Heart left ventricle (tissue), 16 donors: ENCODE results near the gene KCNMA1. TPM values are rescaled to one million over a fixed set of nuclear protein-coding genes. Genes with fewer than 3 reads are reported as not detected.

Experiments used
- ATAC-seq, 4 donors: fragments of 200-7000 bp; cut with Tn5 transposase; one replicate each; pipeline ENCODE4 v1.9.1; 2020 to 2022; ENCODE audit warnings: moderate library complexity in 4 of 4, mild to moderate bottlenecking in 3 of 4, moderate number of reproducible peaks in 1 of 4
- DNase-seq, 5 donors: peaks; one replicate each; pipeline ENCODE4 v3.0.0-alpha.2; 2020
- H3K27ac ChIP-seq, 12 donors: fragments of 200-600 bp; sonication (generic) in 4 of 12; one replicate each; pipeline versions ENCODE4 v1.5.0 to v1.8.0; 2016 to 2022; ENCODE audit warnings: mild to moderate bottlenecking in 2 of 12
- H3K27me3 ChIP-seq, 9 donors: fragments of 200-600 bp; sonication (generic) in 2 of 9; one replicate each; pipeline versions ENCODE4 v1.5.1 to v1.8.0; 2016 to 2022; ENCODE audit warnings: mild to moderate bottlenecking in 3 of 9
- H3K36me3 ChIP-seq, 9 donors: fragments of 200-600 bp; sonication (generic) in 2 of 9; one replicate each; pipeline versions ENCODE4 v1.5.0 to v1.8.0; 2018 to 2022; ENCODE audit warnings: mild to moderate bottlenecking in 2 of 9
- H3K4me1 ChIP-seq, 12 donors: fragments of 200-600 bp; sonication (generic) in 4 of 12; one replicate each; pipeline versions ENCODE4 v1.5.0 to v1.8.0; 2016 to 2022; ENCODE audit warnings: mild to moderate bottlenecking in 3 of 12
- H3K4me3 ChIP-seq, 12 donors: fragments of 200-600 bp; sonication (generic) in 4 of 12; one replicate each; pipeline versions ENCODE4 v1.5.0 to v1.8.0; 2017 to 2022; ENCODE audit warnings: mild to moderate bottlenecking in 9 of 12, moderate library complexity in 4 of 12
- H3K9me3 ChIP-seq, 12 donors: fragments of 200-600 bp; sonication (generic) in 4 of 12; one replicate each; pipeline versions ENCODE4 v1.5.0 to v1.8.0; 2016 to 2022; ENCODE audit warnings: mild to moderate bottlenecking in 1 of 12
- CTCF ChIP-seq, 12 donors: fragments of 200-600 bp; sonication (generic) in 4 of 12; IDR thresholded peaks; one replicate each; pipeline versions ENCODE4 v1.5.0 to v1.8.0; 2018 to 2022; ENCODE audit warnings: antibody characterized with exemption in 12 of 12, mild to moderate bottlenecking in 5 of 12
- POLR2A ChIP-seq, 2 donors: fragments of 450-650 bp; IDR thresholded peaks; one replicate each; pipeline ENCODE4 v1.6.1; 2017; ENCODE audit warnings: antibody characterized with exemption in 2 of 2, mild to moderate bottlenecking in 2 of 2, moderate library complexity in 2 of 2
- WGBS, 4 donors: extraction: QIAGEN DNeasy Blood & Tissue Kit in 2 of 4; methylation state at CpG; one replicate each; pipeline versions ENCODE4 v1.1.5 to v1.1.7; 2013 to 2018; 5-methylcytosine and 5-hydroxymethylcytosine counted together
- intact Hi-C, 10 donors: fragments of 100-400 bp; cut with DNase I; formaldehyde crosslinking; loops; one replicate each; pipeline versions ENCODE4 v1.11.1 to v1.14.2; 2022
- polyA plus RNA-seq, 2 donors: library from polyadenylated mRNA; stranded (reverse); fragments of 200-250 nt; gene quantifications; one replicate each; pipeline ENCODE4 v1.2.3, GENCODE V29; 2013
- total RNA-seq, 9 donors: library from RNA; depleted of rRNA in 2 of 9; stranded (reverse); fragments of >200 nt in 2 of 9; fragmentation: NEBNext Ultra II Directional in 3 of 9; extraction: Animal tissue kit (Norgen Biotek cat#: 25700) in 3 of 9; gene quantifications; one replicate each; pipeline versions ENCODE4 v1.1.0 to v1.2.4, GENCODE V29; 2016 to 2023
- donor health status: ischemic (EF 13 %, LVEDD 7.1; RV severe dilation, severe dysfunction).
- donor health status: healthy with polysubstance abuse.
- donor health status: DM: no; HTN: yes; CAD: no.
- donor health status: DM: no; HTN: no; CAD: no.
- donor health status: ischemic (EF 25% LVEDD 6.9; RV normal size, moderate dysfunction).
- donor health status: ischemic (EF 25% LVEDD 5.7; RV mildly dilated, moderate dysfunction).
- donor health status: healthy.
- donor health status: DM: yes; HTN: yes; CAD: no.
- donor health status: ischemic (EF 35%, LVEDD 5.7; RV mildly dilated, moderate dysfunction).
- donor health status: nonischemic (EF 11% LVEDD 7.7; RV severe dilation, severe dysfunction).
- donor health status: DM: yes; HTN: yes; CAD: no.
- donor health status: PGD.
- donor health status: ischemic (EF 29% LVEDD 5.4; RV normal size, mild dysfunction).
- donor health status: nonischemic (EF 23%, LVEDD 6.1; RV moderate dilation, normal function).

KCNMA1 gene
- total and polyA plus RNA-seq, 11 donors, result 0.39 to 8.7 (median 1.7) TPM

GRCh38 chr10:76920581-76920980, 717.0 kb downstream of the KCNMA1 start:
- H3K4me3 ChIP-seq, result no peak overlapping the region
- 85 to 100% (median 96%) methylated on average over 2 of the region's 2 CpGs for WGBS, 4 donors
- H3K36me3 ChIP-seq, result no peaks in the 10 kb centered on the region
- peak overlapping the region in 1 of 12 donors; percentile 46 for H3K27ac ChIP-seq
- H3K9me3 ChIP-seq, result no peaks in the 10 kb centered on the region
- no peak for TF ChIP-seq CTCF (IDR thresholded peaks at IDR 0.05)
- no peak for TF ChIP-seq POLR2A (IDR thresholded peaks at IDR 0.05)
- intact Hi-C loops, result no loop called here
- H3K27me3 ChIP-seq, result no peaks in the 10 kb centered on the region
- ATAC-seq (no peak), DNase-seq (no peak)
- H3K4me1 ChIP-seq, result peaks cover 0 to 5% (median 0%) of the 10 kb centered on the region in 12 donors

GRCh38 chr10:76918106-76918505, 719.5 kb downstream of the KCNMA1 start:
- Histone ChIP-seq H3K4me3 (no peak overlapping the region), H3K4me1 (peaks cover 0 to 5% (median 0%) of the 10 kb centered on the region in 12 donors), H3K36me3 (no peaks in the 10 kb centered on the region), H3K9me3 (no peaks in the 10 kb centered on the region), H3K27ac (no peak overlapping the region), H3K27me3 (no peaks in the 10 kb centered on the region)
- WGBS, 4 donors, result 88 to 90% (median 89%) methylated on average over 1 of the region's 1 CpG
- no peak for ATAC-seq
- intact Hi-C loops, result no loop called here
- TF ChIP-seq CTCF (IDR thresholded peaks at IDR 0.05) (no peak), POLR2A (IDR thresholded peaks at IDR 0.05) (no peak)
- DNase-seq, result no peak

GRCh38 chr10:76917071-76917470, 720.5 kb downstream of the KCNMA1 start:
- Histone ChIP-seq H3K9me3 (no peaks in the 10 kb centered on the region), H3K36me3 (no peaks in the 10 kb centered on the region), H3K27me3 (no peaks in the 10 kb centered on the region), H3K4me1 (peaks cover 0 to 5% (median 0%) of the 10 kb centered on the region in 12 donors), H3K4me3 (no peak overlapping the region), H3K27ac (no peak overlapping the region)
- no peak for ATAC-seq
- no peak for DNase-seq
- intact Hi-C loops, result no loop called here
- WGBS, 4 donors, result 90 to 92% (median 92%) methylated on average over 8 of the region's 8 CpGs
- TF ChIP-seq CTCF (IDR thresholded peaks at IDR 0.05) (no peak), POLR2A (IDR thresholded peaks at IDR 0.05) (no peak)

GRCh38 chr10:76916536-76916935, 721.1 kb downstream of the KCNMA1 start:
- H3K27ac ChIP-seq, result no peak overlapping the region
- H3K9me3 ChIP-seq, result no peaks in the 10 kb centered on the region
- H3K4me1 ChIP-seq, result peaks cover 0 to 5% (median 0%) of the 10 kb centered on the region in 12 donors
- no peak for ATAC-seq
- TF ChIP-seq CTCF (IDR thresholded peaks at IDR 0.05) (no peak), POLR2A (IDR thresholded peaks at IDR 0.05) (no peak)
- H3K4me3 ChIP-seq, result no peak overlapping the region
- WGBS, 4 donors, result 90 to 94% (median 92%) methylated on average over 4 of the region's 4 CpGs
- no peak for DNase-seq
- H3K36me3 ChIP-seq, result no peaks in the 10 kb centered on the region
- intact Hi-C loops, result no loop called here
- H3K27me3 ChIP-seq, result no peaks in the 10 kb centered on the region
